ENCODE results near the gene PRDX3.

PRDX3 gene

DNA sequence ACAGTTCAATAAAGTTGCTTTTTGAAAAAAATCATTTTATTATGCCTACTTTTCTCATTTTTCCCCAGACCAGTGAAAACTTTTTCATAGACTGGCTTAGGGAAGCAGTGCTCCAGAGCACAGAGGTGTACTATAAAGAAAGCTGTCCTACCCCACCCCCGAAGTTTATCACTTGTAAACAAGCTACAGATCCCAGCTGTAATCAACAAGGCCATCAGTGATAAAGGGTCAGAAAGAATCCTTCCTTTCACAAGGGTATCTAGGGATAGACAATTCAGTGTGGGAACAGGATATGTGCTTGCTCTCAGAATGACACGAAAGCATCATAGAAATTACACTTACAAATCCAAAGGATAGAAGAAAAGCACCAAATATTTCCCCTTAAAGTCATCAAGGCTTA, 4.5 kb downstream of the PRDX3 start:
- no peak for TF ChIP-seq CTCF (conservative IDR thresholded peaks at IDR 0.05; ENCODE audit: low read depth)
- POLR2A ChIA-PET (ENCODE audit: low non-redundant PET): no interaction called here
- CTCF ChIA-PET: interaction anchor here (0.6 kb wide), 1 partner anchor 295 kb away, joined by 6 read pairs; no protein-coding TSS in a partner anchor

DNA sequence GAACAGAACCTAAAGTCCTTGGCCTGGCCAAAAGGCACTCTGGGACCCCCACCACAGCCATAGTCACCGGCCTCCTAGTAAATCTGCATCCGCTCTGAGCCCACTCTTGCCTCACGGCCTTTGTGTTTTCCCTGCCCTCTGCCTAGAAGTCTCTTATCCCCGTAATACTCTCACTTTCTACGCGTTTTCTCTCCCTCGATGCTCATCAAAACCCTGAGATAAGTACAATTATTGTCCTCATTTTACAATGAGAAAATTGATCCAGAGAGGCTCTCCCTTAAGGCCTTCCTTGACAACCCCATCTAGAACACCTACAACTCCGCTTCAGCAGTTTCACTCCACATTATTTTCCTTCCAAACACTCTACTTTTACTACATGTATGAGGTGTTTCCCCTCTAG, 11.6 kb downstream of the PRDX3 start:
- peak overlapping the region; percentile 82 for H3K27ac ChIP-seq
- POLR2A ChIA-PET (ENCODE audit: low non-redundant PET): no interaction called here
- DNase-seq (ENCODE audit: low spot score): no peak
- CTCF ChIA-PET: interaction anchor here (0.6 to 1.0 kb wide), 2 partner anchors 9 to 39 kb away, joined by 3 read pairs; no protein-coding TSS in a partner anchor
- no peak for TF ChIP-seq CTCF (conservative IDR thresholded peaks at IDR 0.05; ENCODE audit: low read depth)

More for the DNA sequence above, 4.5 kb downstream of the PRDX3 start:
- no peak for DNase-seq (ENCODE audit: low spot score)
- no peak overlapping the region for H3K27ac ChIP-seq

DNA sequence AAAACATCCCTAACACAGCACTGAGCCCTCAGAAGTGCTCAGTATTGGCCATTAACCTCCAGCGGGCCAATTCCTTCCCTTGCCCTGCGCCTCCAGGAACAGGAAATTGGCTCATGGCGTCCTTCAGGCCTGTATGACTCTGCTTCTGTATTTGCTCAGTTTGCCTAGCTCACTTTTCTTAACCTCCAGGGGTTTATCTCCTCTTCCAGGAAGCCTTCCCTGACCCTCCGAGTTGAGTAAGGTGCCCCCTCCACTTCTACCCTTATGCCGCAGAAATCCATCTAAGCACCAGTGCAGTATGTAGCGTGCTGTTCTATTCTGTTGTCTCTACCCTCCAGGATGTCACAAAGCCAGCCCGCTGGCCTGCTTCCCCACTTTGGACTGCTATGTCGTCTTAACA, 12.0 kb downstream of the PRDX3 start:
- H3K27ac ChIP-seq: peak overlapping the region; percentile 82
- ChIA-PET POLR2A (ENCODE audit: low non-redundant PET) (no interaction called here), CTCF (interaction anchor here (1.0 kb wide), 1 partner anchor 10 kb away, joined by 3 read pairs; no protein-coding TSS in a partner anchor)
- no peak for DNase-seq (ENCODE audit: low spot score)
- TF ChIP-seq CTCF (conservative IDR thresholded peaks at IDR 0.05; ENCODE audit: low read depth): no peak

DNA sequence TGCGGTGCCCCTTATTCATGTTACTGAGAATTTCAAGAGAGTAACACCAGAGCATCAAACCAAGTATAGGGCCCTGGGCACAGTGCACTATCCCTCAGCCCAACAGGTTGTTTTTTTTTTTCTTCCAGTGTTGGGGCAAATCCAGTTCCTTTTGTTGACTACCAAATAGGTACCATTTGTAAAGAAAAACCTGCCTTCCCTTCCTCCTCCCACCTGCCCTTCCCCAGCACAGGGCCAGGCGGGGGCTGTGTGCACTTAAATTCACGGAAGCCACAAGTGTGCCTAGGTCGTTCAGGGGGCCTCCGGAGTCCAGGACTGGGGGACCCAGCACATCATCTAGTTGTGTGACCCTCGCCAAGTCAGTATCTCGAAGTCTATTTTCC, 12.5 kb downstream of the PRDX3 start:
- peak overlapping the region; percentile 82 for H3K27ac ChIP-seq
- CTCF ChIA-PET: interaction anchor here (1.0 kb wide), 1 partner anchor 10 kb away, joined by 3 read pairs; no protein-coding TSS in a partner anchor
- POLR2A ChIA-PET (ENCODE audit: low non-redundant PET): interaction anchor here (1.6 kb wide), 1 partner anchor 11 kb away, joined by 4 read pairs; no protein-coding TSS in a partner anchor
- DNase-seq (ENCODE audit: low spot score): no peak
- no peak for TF ChIP-seq CTCF (conservative IDR thresholded peaks at IDR 0.05; ENCODE audit: low read depth)

DNA sequence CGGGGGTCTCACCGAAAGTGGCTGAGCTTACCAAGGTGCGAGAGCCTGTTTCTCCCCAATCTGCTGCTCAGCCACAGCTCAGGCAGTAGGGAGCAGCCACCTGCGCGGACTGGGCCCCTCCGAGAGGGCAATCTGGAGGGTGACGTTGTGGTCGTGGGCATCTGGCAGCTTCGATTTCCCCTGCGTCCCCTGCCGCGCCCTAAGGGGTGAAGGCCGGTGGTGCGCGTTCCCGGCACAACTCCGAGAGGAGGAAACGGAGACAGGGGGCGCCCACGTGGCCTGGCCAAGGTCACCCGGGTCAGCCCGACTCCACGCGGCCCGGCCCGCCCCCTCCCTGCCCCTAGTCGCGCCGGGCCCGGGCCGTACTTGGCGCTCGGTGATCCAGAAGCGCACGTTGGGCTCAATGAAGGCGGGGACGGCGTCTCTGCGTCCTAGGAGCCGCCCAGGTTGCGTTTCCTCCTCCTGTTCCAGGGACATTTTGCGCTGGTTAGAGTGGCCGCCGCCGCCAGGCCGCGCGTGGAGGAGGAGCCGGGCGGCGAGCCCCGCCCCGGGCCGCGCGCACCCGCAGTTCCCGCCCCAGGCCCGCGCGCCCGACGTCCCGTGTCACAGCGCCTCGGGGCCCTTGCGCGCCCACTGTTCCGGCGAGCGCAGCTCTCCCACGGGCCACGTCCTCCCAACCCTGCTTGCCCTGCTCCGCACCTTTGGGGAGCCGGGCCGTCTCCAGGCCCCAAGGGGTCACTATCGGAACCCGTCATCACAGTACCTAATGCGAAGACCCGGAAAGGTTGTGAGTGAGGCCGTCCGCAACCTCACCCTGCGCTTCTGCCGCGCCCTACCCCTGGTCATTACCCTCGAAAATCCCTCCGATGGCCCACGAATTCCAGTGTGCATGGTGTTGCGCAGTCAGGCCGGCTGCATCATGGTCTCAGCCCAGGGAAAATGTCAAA, 13.2 kb downstream of the PRDX3 start, which contains the start of gene SFXN4:
Gene SFXN4 (minus strand): TSS at position 544 of the 947 bp plus-strand sequence. CDS start 67 bp downstream, at position 477.
- TF ChIP-seq CTCF (conservative IDR thresholded peaks at IDR 0.05; ENCODE audit: low read depth): no peak
- POLR2A ChIA-PET (ENCODE audit: low non-redundant PET): interaction anchor here (0.6 to 1.6 kb wide), 2 partner anchors 11 to 64 kb away, joined by 4 to 5 read pairs; no protein-coding TSS in a partner anchor
- CTCF ChIA-PET: interaction anchor here (0.5 to 0.7 kb wide), 2 partner anchors 41 to 266 kb away, joined by 3 to 4 read pairs; no protein-coding TSS in a partner anchor
- peak within 1 kb of the TSS; percentile 82 for H3K27ac ChIP-seq
- peak; percentile 73 for DNase-seq (ENCODE audit: low spot score)

DNA sequence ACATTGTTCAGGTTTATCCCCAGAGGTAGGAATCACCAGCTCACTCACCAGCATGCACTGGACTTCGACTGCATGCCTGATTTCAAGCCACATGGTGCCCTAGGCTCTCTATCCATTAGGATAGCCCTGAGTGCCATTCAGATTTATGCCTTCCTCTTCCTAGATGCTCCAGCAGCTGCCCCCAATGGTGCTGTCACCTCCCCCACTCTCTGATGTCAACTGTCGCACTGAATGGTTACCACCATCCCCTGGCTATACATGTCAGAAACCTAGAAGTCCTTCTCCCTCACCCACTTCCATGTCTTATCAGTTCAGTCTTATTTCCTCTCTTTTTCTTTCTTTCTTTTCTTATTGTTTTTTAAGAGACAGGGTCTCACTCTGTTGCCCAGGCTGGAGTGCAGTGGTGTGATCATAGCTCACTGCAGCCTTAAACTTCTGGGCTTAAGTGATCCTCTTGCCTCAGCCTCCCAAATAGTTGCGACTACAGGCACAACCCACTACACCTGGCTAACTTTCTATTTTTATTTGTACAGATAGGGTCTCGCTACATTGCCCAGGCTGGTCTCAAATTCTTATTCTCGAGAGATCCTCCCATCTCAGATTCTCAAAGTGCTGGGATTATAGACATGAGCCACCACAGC, 16.0 kb downstream of the PRDX3 start:
- TF ChIP-seq CTCF (conservative IDR thresholded peaks at IDR 0.05; ENCODE audit: low read depth): no peak
- H3K27ac ChIP-seq: no peak overlapping the region
- CTCF ChIA-PET: no interaction called here
- DNase-seq (ENCODE audit: low spot score): no peak
- POLR2A ChIA-PET (ENCODE audit: low non-redundant PET): no interaction called here

Data from RWPE1 (cell line).